HepG2 (cell line): ENCODE measurements around the gene UQCC5. TPM values are rescaled to one million over a fixed set of nuclear protein-coding genes. Genes with fewer than 3 reads are reported as not detected.

Experiments used
- ATAC-seq: fragments of 200-7000 bp; cut with Tn5 transposase; 3 replicates; pipeline ENCODE4 v1.9.1; 2020; ENCODE audit warnings: mild to moderate bottlenecking, moderate library complexity
- BruUV-seq: library from RNA; stranded (reverse); fragments of 400-500 nt; replicated peaks from 2 replicates; lab custom pipeline; 2021; lab: Mats Ljungman, UMichigan
- CTCF ChIA-PET: fragments of 300-600 bp; formaldehyde crosslinking; extraction: SDS; loops from one replicate; lab custom pipeline; 2021; ENCODE audit warnings: low total read pairs, inconsistent platforms, low intra/inter-chr PET ratio; lab: Yijun Ruan, JAX
- POLR2A ChIA-PET: fragments of 350-600 bp; sonication (Branson Sonifier 250); formaldehyde crosslinking; loops from one replicate; lab custom pipeline; 2020; ENCODE audit warnings: antibody characterized with exemption, inconsistent platforms; lab: Yijun Ruan, JAX
- DNase-seq: peaks from one replicate; pipeline ENCODE4 v3.0.0-alpha.2; 2015; ENCODE audit warnings: low spot score
- FAIRE-seq: peaks from 3 replicates; lab custom pipeline; 2011; peaks lifted over from hg19 to GRCh38; lab: Jason Lieb, UNC
- H2AFZ ChIP-seq: one replicate; pipeline ENCODE4 v1.6.1; 2011; ENCODE audit warnings: low read length, inconsistent platforms
- H3K27ac ChIP-seq: fragments of 300-600 bp; 3 replicates; pipeline ENCODE4 v1.8.0; 2011; ENCODE audit warnings: mixed run types, mild to moderate bottlenecking, mixed read lengths, low read length, inconsistent platforms; ENCODE audit not compliant: insufficient read depth; ENCODE audit errors: extremely low read length
- H3K27me3 ChIP-seq, 2 experiments: fragments of 200-600 bp in 1 of 2; 2 replicates in 1 of 2; 3 replicates in 1 of 2; pipeline versions ENCODE4 v1.6.0 to v1.8.0; 2011; ENCODE audit warnings: low read length in 2 of 2, mild to moderate bottlenecking in 2 of 2, moderate library complexity in 2 of 2, inconsistent platforms in 1 of 2; ENCODE audit not compliant: insufficient read depth in 2 of 2, control insufficient read depth in 1 of 2
- H3K36me3 ChIP-seq, 2 experiments: fragments of 200-600 bp in 1 of 2; replicated peaks in 1 of 2; 2 replicates in 1 of 2; 3 replicates in 1 of 2; pipeline versions ENCODE4 v1.5.1 to v1.8.0; 2011; ENCODE audit warnings: low read length in 2 of 2, inconsistent platforms in 1 of 2; ENCODE audit not compliant: insufficient read depth in 2 of 2, control insufficient read depth in 1 of 2
- H3K4me1 ChIP-seq: 2 replicates; pipeline ENCODE4 v1.5.1; 2012; ENCODE audit warnings: low read length, inconsistent platforms; ENCODE audit not compliant: insufficient read depth
- H3K4me2 ChIP-seq: 2 replicates; pipeline ENCODE4 v1.6.0; 2011; ENCODE audit warnings: low read depth, low read length, inconsistent platforms
- H3K4me3 ChIP-seq, 3 experiments: fragments of 200-600 bp in 1 of 3; sonication (generic), shearing (Covaris generic) in 1 of 3; replicated peaks in 1 of 3; 2 replicates each; pipeline ENCODE4 v1.5.1; 2011 to 2016; ENCODE audit warnings: low read length in 3 of 3, inconsistent platforms in 2 of 3, low read depth in 2 of 3, mild to moderate bottlenecking in 2 of 3, control low read depth in 1 of 3, mixed read lengths in 1 of 3; ENCODE audit not compliant: insufficient read depth in 1 of 3
- H3K79me2 ChIP-seq: one replicate; pipeline ENCODE4 v1.6.1; 2011; ENCODE audit warnings: low read length, inconsistent platforms; ENCODE audit not compliant: insufficient read depth
- H3K9ac ChIP-seq: 2 replicates; pipeline ENCODE4 v1.6.0; 2011; ENCODE audit warnings: mild to moderate bottlenecking, low read depth, low read length, inconsistent platforms; ENCODE audit not compliant: insufficient read depth
- H3K9me3 ChIP-seq: 2 replicates; pipeline ENCODE4 v1.5.1; 2012; ENCODE audit warnings: mild to moderate bottlenecking, low read length
- H4K20me1 ChIP-seq: 2 replicates; pipeline ENCODE4 v1.6.0; 2011; ENCODE audit warnings: inconsistent platforms, mild to moderate bottlenecking, low read length, moderate library complexity; ENCODE audit not compliant: insufficient read depth
- CCAR2 ChIP-seq: fragments of 200-400 bp; formaldehyde crosslinking; optimal IDR thresholded peaks from 2 replicates; pipeline ENCODE3; 2018; ENCODE audit warnings: low read depth, mild to moderate bottlenecking, low read length, moderate library complexity
- CEBPB ChIP-seq: IDR thresholded peaks from 2 replicates; pipeline ENCODE4 v1.6.1; 2011; ENCODE audit warnings: low read depth, low read length, improper control_type of control experiment, borderline replicate concordance
- CENPX ChIP-seq: sonication (generic); formaldehyde crosslinking; IDR thresholded peaks from 2 replicates; pipeline ENCODE4 v1.9.0; 2021; ENCODE audit warnings: mild to moderate bottlenecking, missing genetic modification reagents, moderate library complexity
- STAG1 ChIP-seq: sonication (generic); formaldehyde crosslinking; IDR thresholded peaks from 2 replicates; pipeline ENCODE4 v1.4.0; 2020; ENCODE audit warnings: missing genetic modification reagents
- TAF15 ChIP-seq: fragments of 200-400 bp; formaldehyde crosslinking; IDR thresholded peaks from one replicate; pipeline ENCODE4 v1.6.1; 2018; ENCODE audit warnings: mild to moderate bottlenecking, low read depth, low read length; ENCODE audit not compliant: poor library complexity, severe bottlenecking
- TSC22D2 ChIP-seq: sonication (generic); formaldehyde crosslinking; IDR thresholded peaks from 2 replicates; pipeline ENCODE4 v1.5.1; 2020; ENCODE audit warnings: missing genetic modification reagents, mild to moderate bottlenecking, borderline replicate concordance
- ZNF124 ChIP-seq: sonication (generic); formaldehyde crosslinking; IDR thresholded peaks from 2 replicates; pipeline ENCODE4 v1.4.0; 2020; ENCODE audit warnings: missing genetic modification reagents
- ZNF383 ChIP-seq: sonication (generic); formaldehyde crosslinking; IDR thresholded peaks from 2 replicates; pipeline ENCODE4 v1.4.0; 2020; ENCODE audit warnings: missing genetic modification reagents, mild to moderate bottlenecking, borderline replicate concordance
- ZNF501 ChIP-seq: sonication (generic); formaldehyde crosslinking; IDR thresholded peaks from 2 replicates; pipeline ENCODE4 v1.5.1; 2020; ENCODE audit warnings: mild to moderate bottlenecking, moderate library complexity, missing genetic modification reagents
- ZNF772 ChIP-seq: sonication (generic); formaldehyde crosslinking; IDR thresholded peaks from 2 replicates; pipeline ENCODE4 v1.5.0; 2020; ENCODE audit warnings: mild to moderate bottlenecking, missing genetic modification reagents
- WGBS: methylation state at CpG from one replicate; pipeline ENCODE4 v1.1.6; 2017; ENCODE audit warnings: low lambda C conversion rate; 5-methylcytosine and 5-hydroxymethylcytosine counted together
- in situ Hi-C: cut with HindIII; loops from 2 replicates; pipeline ENCODE4 v1.10.0; 2017; ENCODE audit warnings: low pct_unique_long_range_greater_than_20kb; ENCODE audit not compliant: extremely low pct_ligation_motif_present
- intact Hi-C: fragments of 100-400 bp; cut with micrococcal nuclease; formaldehyde crosslinking; loops from one replicate; pipeline ENCODE4 v1.10.0; 2022; ENCODE audit not compliant: unreplicated experiment
- polyA plus RNA-seq, 8 experiments: library from polyadenylated mRNA; depleted of rRNA in 3 of 8; stranded (reverse) in 7 of 8; unstranded in 1 of 8; fragments of >200 nt; fragmentation: Illumina TruSeq in 4 of 8; extraction: Trizol in 4 of 8; gene quantifications; 2 replicates each; pipeline versions ENCODE4 v1.2.1 to v1.2.3, GENCODE V29; 2011 to 2016; ENCODE audit warnings: low read depth in 4 of 8, missing spikeins in 1 of 8, mixed read lengths in 1 of 8; ENCODE audit not compliant: insufficient read depth in 1 of 8
- total RNA-seq, 5 experiments: library from RNA; depleted of rRNA; stranded (reverse); fragments of >200 nt; fragmentation: Illumina TruSeq; extraction: Trizol; gene quantifications; 2 replicates each; pipeline ENCODE4 v1.2.3, GENCODE V29; 2016; ENCODE audit warnings: low read depth in 1 of 5
- TF ChIP-seq, protein P1 (sequence below): sonication (generic); formaldehyde crosslinking; IDR thresholded peaks from 2 replicates; pipeline ENCODE4 v1.8.0; 2022; ENCODE audit warnings: missing genetic modification reagents, mild to moderate bottlenecking, borderline replicate concordance
- TF ChIP-seq, protein P2 (sequence below): sonication (generic); formaldehyde crosslinking; IDR thresholded peaks from 2 replicates; pipeline ENCODE4 v1.8.1; 2023; ENCODE audit warnings: mild to moderate bottlenecking, inconsistent platforms, moderate library complexity, missing genetic modification reagents, borderline replicate concordance
- TF ChIP-seq, protein P3 (sequence below): sonication (generic); formaldehyde crosslinking; IDR thresholded peaks from 2 replicates; pipeline ENCODE4 v1.9.0; 2022; ENCODE audit warnings: missing genetic modification reagents, mild to moderate bottlenecking, borderline replicate concordance
- TF ChIP-seq, protein P4 (sequence below): sonication (generic); formaldehyde crosslinking; conservative IDR thresholded peaks from 2 replicates; pipeline ENCODE4 v1.4.0; 2020; ENCODE audit warnings: missing genetic modification reagents

The UQCC5 gene
- total and polyA plus RNA-seq, 2 of the 13 experiments (the other 11 are each of a cell fraction or from before 2014, with no cell fraction given) = 15.4 to 29.5 TPM

DNA sequence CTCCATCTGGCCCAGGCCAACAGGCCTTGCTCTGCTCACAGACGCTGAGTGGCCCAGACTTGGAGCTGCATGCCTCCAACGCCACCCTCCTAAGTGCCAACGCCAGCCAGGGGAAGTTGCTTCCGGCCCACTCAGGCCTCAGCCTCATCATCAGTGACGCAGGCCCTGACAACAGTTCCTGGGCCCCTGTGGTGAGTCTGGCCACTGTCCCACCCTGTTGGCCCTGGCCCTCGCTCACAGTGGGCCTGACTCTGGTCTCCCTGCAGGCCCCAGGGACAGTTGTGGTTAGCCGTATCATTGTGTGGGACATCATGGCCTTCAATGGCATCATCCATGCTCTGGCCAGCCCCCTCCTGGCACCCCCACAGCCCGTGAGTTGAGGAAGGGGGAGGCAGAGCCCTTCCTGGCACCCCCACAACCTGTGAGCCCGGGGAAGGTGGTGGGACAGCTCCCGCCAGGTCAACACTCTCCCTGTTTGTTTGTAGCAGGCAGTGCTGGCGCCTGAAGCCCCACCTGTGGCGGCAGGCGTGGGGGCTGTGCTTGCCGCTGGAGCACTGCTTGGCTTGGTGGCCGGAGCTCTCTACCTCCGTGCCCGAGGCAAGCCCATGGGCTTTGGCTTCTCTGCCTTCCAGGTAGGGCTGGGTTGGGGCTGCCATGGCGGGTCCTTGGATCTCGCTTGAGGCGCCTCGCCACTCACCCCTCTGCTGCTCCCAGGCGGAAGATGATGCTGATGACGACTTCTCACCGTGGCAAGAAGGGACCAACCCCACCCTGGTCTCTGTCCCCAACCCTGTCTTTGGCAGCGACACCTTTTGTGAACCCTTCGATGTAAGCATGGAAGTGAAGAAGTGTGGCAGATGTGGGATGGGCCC, 12.8 kb upstream of the UQCC5 start:
- H3K4me1 ChIP-seq = peaks cover 15% of the 10 kb centered on the region
- ChIA-PET POLR2A (interaction anchor here (1.1 kb wide), 1 partner anchor 9 kb away, joined by 4 read pairs; no protein-coding TSS in a partner anchor), CTCF (no interaction called here)
- DNase-seq = no peak
- H3K79me2 ChIP-seq = no peaks in the 10 kb centered on the region
- no peak for FAIRE-seq
- no peak overlapping the region for H3K9ac ChIP-seq
- H2AFZ ChIP-seq = no peak overlapping the region
- no TSS peak for BruUV-seq
- intact Hi-C loops (no loop called here), in situ Hi-C loops (no loop called here)
- H4K20me1 ChIP-seq = no peaks in the 10 kb centered on the region
- peaks cover 15 to 33% of the 10 kb centered on the region in 2 experiments for H3K36me3 ChIP-seq
- H3K4me3 ChIP-seq = no peak overlapping the region
- no peak for ATAC-seq
- no peak overlapping the region for H3K4me2 ChIP-seq
- WGBS = 95% methylated on average over 8 of the region's 26 CpGs
- no peaks in the 10 kb centered on the region; a peak in 1 of 5 replicates for H3K27me3 ChIP-seq
- H3K27ac ChIP-seq = no peak overlapping the region
- no peaks in the 10 kb centered on the region for H3K9me3 ChIP-seq
- TF ChIP-seq CEBPB (no peak), STAG1 (CRISPR knock-in tag) (no peak), ZNF501 (no peak), CCAR2 (no peak), ZNF772 (CRISPR knock-in tag) (no peak), ZNF383 (CRISPR knock-in tag) (no peak), ZNF124 (CRISPR knock-in tag) (no peak), TSC22D2 (CRISPR knock-in tag) (no peak), TAF15 (no peak), CENPX (CRISPR knock-in tag) (no peak)
- TF ChIP-seq, protein P1, sequence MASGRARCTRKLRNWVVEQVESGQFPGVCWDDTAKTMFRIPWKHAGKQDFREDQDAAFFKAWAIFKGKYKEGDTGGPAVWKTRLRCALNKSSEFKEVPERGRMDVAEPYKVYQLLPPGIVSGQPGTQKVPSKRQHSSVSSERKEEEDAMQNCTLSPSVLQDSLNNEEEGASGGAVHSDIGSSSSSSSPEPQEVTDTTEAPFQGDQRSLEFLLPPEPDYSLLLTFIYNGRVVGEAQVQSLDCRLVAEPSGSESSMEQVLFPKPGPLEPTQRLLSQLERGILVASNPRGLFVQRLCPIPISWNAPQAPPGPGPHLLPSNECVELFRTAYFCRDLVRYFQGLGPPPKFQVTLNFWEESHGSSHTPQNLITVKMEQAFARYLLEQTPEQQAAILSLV (CRISPR knock-in tag) = no peak
- TF ChIP-seq, protein P2, sequence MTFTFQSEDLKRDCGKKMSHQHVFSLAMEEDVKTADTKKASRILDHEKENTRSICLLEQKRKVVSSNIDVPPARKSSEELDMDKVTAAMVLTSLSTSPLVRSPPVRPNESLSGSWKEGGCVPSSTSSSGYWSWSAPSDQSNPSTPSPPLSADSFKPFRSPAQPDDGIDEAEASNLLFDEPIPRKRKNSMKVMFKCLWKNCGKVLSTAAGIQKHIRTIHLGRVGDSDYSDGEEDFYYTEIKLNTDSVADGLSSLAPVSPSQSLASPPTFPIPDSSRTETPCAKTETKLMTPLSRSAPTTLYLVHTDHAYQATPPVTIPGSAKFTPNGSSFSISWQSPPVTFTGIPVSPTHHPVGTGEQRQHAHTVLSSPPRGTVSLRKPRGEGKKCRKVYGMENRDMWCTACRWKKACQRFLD (CRISPR knock-in tag) = no peak
- TF ChIP-seq, protein P3, sequence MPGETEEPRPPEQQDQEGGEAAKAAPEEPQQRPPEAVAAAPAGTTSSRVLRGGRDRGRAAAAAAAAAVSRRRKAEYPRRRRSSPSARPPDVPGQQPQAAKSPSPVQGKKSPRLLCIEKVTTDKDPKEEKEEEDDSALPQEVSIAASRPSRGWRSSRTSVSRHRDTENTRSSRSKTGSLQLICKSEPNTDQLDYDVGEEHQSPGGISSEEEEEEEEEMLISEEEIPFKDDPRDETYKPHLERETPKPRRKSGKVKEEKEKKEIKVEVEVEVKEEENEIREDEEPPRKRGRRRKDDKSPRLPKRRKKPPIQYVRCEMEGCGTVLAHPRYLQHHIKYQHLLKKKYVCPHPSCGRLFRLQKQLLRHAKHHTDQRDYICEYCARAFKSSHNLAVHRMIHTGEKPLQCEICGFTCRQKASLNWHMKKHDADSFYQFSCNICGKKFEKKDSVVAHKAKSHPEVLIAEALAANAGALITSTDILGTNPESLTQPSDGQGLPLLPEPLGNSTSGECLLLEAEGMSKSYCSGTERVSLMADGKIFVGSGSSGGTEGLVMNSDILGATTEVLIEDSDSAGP (CRISPR knock-in tag) = 0 out of 2 replicates have a peak, but pooled peaks have one; percentile 39
- TF ChIP-seq, protein P4, sequence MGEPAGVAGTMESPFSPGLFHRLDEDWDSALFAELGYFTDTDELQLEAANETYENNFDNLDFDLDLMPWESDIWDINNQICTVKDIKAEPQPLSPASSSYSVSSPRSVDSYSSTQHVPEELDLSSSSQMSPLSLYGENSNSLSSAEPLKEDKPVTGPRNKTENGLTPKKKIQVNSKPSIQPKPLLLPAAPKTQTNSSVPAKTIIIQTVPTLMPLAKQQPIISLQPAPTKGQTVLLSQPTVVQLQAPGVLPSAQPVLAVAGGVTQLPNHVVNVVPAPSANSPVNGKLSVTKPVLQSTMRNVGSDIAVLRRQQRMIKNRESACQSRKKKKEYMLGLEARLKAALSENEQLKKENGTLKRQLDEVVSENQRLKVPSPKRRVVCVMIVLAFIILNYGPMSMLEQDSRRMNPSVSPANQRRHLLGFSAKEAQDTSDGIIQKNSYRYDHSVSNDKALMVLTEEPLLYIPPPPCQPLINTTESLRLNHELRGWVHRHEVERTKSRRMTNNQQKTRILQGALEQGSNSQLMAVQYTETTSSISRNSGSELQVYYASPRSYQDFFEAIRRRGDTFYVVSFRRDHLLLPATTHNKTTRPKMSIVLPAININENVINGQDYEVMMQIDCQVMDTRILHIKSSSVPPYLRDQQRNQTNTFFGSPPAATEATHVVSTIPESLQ = no peak
